Caco-2 (cell line): ENCODE data around the gene CCDC70. TPM values are rescaled to one million over a fixed set of nuclear protein-coding genes. Genes with fewer than 3 reads are reported as not detected.
A peak's percentile ranks its signal among the peaks of the same experiment; 100 is the strongest.

Experiments used
- BruUV-seq: library from RNA; stranded (reverse); fragments of 400-500 nt; replicated peaks from 2 replicates; lab custom pipeline; 2021; lab: Mats Ljungman, UMichigan
- CTCF ChIA-PET: fragments of 300-600 bp; sonication (Branson Sonifier 250); formaldehyde crosslinking; loops from one replicate; lab custom pipeline; 2022; ENCODE audit warnings: antibody characterized with exemption; lab: Charles Lee
- POLR2A ChIA-PET: fragments of 300-600 bp; sonication (Branson Sonifier 250); formaldehyde crosslinking; loops from one replicate; lab custom pipeline; 2022; ENCODE audit warnings: antibody characterized with exemption; lab: Charles Lee
- DNase-seq, 2 experiments: peaks; one replicate each; pipeline versions ENCODE4 v3.0.0 to v3.0.0-alpha.2; 2020 to 2022
- H3K27me3 ChIP-seq: replicated peaks from 2 replicates; pipeline ENCODE4 v1.6.0; 2011; ENCODE audit warnings: low read length; ENCODE audit not compliant: control insufficient read depth, insufficient read depth
- H3K36me3 ChIP-seq: 2 replicates; pipeline ENCODE4 v1.5.1; 2011; ENCODE audit warnings: low read length; ENCODE audit not compliant: control insufficient read depth, insufficient read depth
- H3K4me1 ChIP-seq: fragments of 250-450 bp; sonication (Bioruptor Pico); 2 replicates; pipeline ENCODE4 v1.5.1; 2020; ENCODE audit warnings: mild to moderate bottlenecking
- H3K4me3 ChIP-seq: 2 replicates; pipeline ENCODE4 v1.5.1; 2011; ENCODE audit warnings: low read depth, mild to moderate bottlenecking, control low read depth, low read length
- H3K9me3 ChIP-seq: fragments of 250-450 bp; sonication (Bioruptor Pico); 2 replicates; pipeline ENCODE4 v1.5.1; 2020; ENCODE audit warnings: mild to moderate bottlenecking, moderate library complexity
- H3K27ac Mint-ChIP-seq: one replicate; pipeline ENCODE4 v1.8.0; 2022; ENCODE audit warnings: mixed read lengths; ENCODE audit not compliant: unreplicated experiment
- H3K27me3 Mint-ChIP-seq: one replicate; pipeline ENCODE4 v1.8.0; 2022; ENCODE audit warnings: mixed read lengths; ENCODE audit not compliant: insufficient read depth, unreplicated experiment
- H3K36me3 Mint-ChIP-seq: one replicate; pipeline ENCODE4 v1.8.0; 2022; ENCODE audit warnings: mild to moderate bottlenecking, mixed read lengths; ENCODE audit not compliant: insufficient read depth, unreplicated experiment
- H3K4me1 Mint-ChIP-seq: one replicate; pipeline ENCODE4 v1.8.0; 2022; ENCODE audit warnings: low read depth, mixed read lengths; ENCODE audit not compliant: unreplicated experiment
- H3K4me3 Mint-ChIP-seq: one replicate; pipeline ENCODE4 v1.8.0; 2022; ENCODE audit warnings: mild to moderate bottlenecking, moderate library complexity, mixed read lengths; ENCODE audit not compliant: unreplicated experiment
- H3K9me3 Mint-ChIP-seq: one replicate; pipeline ENCODE4 v1.8.0; 2022; ENCODE audit warnings: mixed read lengths; ENCODE audit not compliant: unreplicated experiment
- intact Hi-C: fragments of 100-400 bp; cut with micrococcal nuclease; formaldehyde crosslinking; loops from one replicate; pipeline ENCODE4 v1.10.0; 2022; ENCODE audit not compliant: unreplicated experiment
- total RNA-seq: library from RNA; stranded (reverse); gene quantifications from 2 replicates; pipeline ENCODE4 v1.2.3, GENCODE V29; 2022
- TF ChIP-seq, protein P1 (sequence below), 2 experiments: fragments of 200-600 bp in 1 of 2; IDR thresholded peaks; 1 replicate in 1 of 2; 2 replicates in 1 of 2; pipeline versions ENCODE4 v1.5.1 to v1.8.0; 2011 to 2022; ENCODE audit warnings: antibody characterized with exemption in 1 of 2, control low read depth in 1 of 2, inconsistent platforms in 1 of 2, low read depth in 1 of 2, low read length in 1 of 2, mild to moderate bottlenecking in 1 of 2, moderate library complexity in 1 of 2; ENCODE audit not compliant: insufficient read depth in 1 of 2, severe bottlenecking in 1 of 2, unreplicated experiment in 1 of 2

The CCDC70 gene
- total RNA-seq, 1 experiment from 2014 or later, result not detected

DNA sequence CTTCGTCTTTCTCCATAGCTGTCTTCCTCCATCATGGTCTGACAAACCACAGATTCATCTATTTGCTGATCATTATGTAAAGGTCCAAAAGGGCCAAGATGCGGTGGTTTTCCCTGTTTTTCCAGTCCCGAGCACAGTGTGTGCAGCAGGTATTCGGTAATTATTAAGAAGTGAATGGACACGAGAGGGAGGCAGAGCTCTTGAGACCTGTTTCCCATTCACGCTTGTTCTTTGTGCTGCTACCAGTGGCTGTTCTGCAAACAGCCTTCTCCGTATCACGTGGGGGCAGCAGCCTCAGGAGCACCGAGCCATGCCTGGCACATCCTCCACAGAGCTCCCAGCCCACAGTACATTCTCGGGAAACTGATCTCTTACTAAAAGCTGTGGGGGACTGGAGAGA, 50.3 kb downstream of the CCDC70 start:
- BruUV-seq, result no TSS peak
- intact Hi-C loops, result loop anchor here (1.0 to 5.0 kb wide), 4 partner anchors 12 to 215 kb away; no protein-coding TSS in a partner anchor
- Histone ChIP-seq H3K4me1 (peaks cover 18% of the 10 kb centered on the region), H3K4me3 (no peak overlapping the region), H3K9me3 (no peaks in the 10 kb centered on the region), H3K27me3 (no peaks in the 10 kb centered on the region), H3K36me3 (no peaks in the 10 kb centered on the region)
- POLR2A ChIA-PET, result no interaction called here
- peaks cover 6% of the 10 kb centered on the region for H3K36me3 Mint-ChIP-seq
- H3K9me3 Mint-ChIP-seq, result no peaks in the 10 kb centered on the region
- no peaks in the 10 kb centered on the region for H3K27me3 Mint-ChIP-seq
- CTCF ChIA-PET, result interaction anchor here (0.9 to 2.4 kb wide), 6 partner anchors 12 to 324 kb away, joined by 3 to 23 read pairs (median 4); partner anchors contain the start of gene NEK5
- TF ChIP-seq, protein P1, sequence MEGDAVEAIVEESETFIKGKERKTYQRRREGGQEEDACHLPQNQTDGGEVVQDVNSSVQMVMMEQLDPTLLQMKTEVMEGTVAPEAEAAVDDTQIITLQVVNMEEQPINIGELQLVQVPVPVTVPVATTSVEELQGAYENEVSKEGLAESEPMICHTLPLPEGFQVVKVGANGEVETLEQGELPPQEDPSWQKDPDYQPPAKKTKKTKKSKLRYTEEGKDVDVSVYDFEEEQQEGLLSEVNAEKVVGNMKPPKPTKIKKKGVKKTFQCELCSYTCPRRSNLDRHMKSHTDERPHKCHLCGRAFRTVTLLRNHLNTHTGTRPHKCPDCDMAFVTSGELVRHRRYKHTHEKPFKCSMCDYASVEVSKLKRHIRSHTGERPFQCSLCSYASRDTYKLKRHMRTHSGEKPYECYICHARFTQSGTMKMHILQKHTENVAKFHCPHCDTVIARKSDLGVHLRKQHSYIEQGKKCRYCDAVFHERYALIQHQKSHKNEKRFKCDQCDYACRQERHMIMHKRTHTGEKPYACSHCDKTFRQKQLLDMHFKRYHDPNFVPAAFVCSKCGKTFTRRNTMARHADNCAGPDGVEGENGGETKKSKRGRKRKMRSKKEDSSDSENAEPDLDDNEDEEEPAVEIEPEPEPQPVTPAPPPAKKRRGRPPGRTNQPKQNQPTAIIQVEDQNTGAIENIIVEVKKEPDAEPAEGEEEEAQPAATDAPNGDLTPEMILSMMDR (IDR thresholded peaks at IDR 0.05; ENCODE audit: insufficient read depth in 1 of 2, low read depth in 1 of 2, low read length in 1 of 2, severe bottlenecking in 1 of 2, unreplicated experiment in 1 of 2), result peak in 1 of 2 experiments; percentile 50
- peak; percentile 69 to 75 for DNase-seq
- H3K27ac Mint-ChIP-seq, result peak overlapping the region; percentile 21
- peak overlapping the region; percentile 13 for H3K4me3 Mint-ChIP-seq
- H3K4me1 Mint-ChIP-seq, result peaks cover 13% of the 10 kb centered on the region

DNA sequence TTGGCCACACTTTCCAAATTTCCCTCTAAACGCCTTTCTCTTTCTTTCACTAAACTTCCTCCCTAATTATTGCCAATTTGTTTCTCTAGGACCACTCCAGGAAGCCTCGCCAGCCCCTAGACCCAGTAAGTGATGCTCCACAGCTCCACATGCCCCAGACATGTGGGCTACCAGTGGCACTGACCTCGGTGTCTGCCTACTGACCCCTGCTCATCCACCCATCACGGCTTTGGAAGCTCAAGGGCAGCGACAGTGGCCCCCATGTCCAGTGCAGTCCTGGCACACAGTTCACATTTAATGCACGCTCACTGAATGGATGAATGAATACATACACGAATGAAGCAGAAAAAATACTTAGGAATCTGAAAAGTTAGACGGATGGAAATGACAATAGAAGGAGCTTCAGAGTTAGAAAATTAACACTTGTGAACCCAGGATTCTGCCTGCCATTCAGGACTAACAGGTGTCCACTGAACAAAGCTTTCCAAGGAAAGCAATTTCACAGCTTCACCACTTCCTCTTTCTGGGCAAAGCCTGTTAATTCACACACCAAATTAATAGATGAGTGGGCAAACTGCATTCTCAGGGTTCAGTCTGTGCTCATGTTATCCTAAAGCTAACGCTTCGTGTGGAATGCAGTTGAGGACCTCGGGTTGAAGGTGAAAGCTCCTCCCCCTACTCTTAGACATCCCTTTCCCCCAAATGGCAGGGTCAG, 50.9 kb downstream of the CCDC70 start:
- H3K27ac Mint-ChIP-seq, result peak overlapping the region; percentile 21
- H3K9me3 Mint-ChIP-seq, result no peaks in the 10 kb centered on the region
- Histone ChIP-seq H3K36me3 (no peaks in the 10 kb centered on the region), H3K4me1 (peaks cover 18% of the 10 kb centered on the region), H3K27me3 (no peaks in the 10 kb centered on the region), H3K4me3 (no peak overlapping the region), H3K9me3 (no peaks in the 10 kb centered on the region)
- BruUV-seq, result no TSS peak
- TF ChIP-seq, protein P1 (IDR thresholded peaks at IDR 0.05; ENCODE audit: insufficient read depth in 1 of 2, low read depth in 1 of 2, low read length in 1 of 2, severe bottlenecking in 1 of 2, unreplicated experiment in 1 of 2), result no peak
- intact Hi-C loops, result loop anchor here (1.0 to 5.0 kb wide), 4 partner anchors 12 to 215 kb away; no protein-coding TSS in a partner anchor
- H3K36me3 Mint-ChIP-seq, result peaks cover 6% of the 10 kb centered on the region
- H3K4me1 Mint-ChIP-seq, result peaks cover 13% of the 10 kb centered on the region
- ChIA-PET POLR2A (interaction anchor here (0.5 kb wide), 1 partner anchor 460 kb away, joined by 3 read pairs; the partner anchor contains the start of gene INTS6), CTCF (interaction anchor here (1.0 to 2.4 kb wide), 4 partner anchors 11 to 216 kb away, joined by 3 to 23 read pairs (median 10); partner anchors contain the start of gene NEK5)
- peak overlapping the region; percentile 13 for H3K4me3 Mint-ChIP-seq
- no peaks in the 10 kb centered on the region for H3K27me3 Mint-ChIP-seq
- peak in 1 of 2 experiments; percentile 10 for DNase-seq

DNA sequence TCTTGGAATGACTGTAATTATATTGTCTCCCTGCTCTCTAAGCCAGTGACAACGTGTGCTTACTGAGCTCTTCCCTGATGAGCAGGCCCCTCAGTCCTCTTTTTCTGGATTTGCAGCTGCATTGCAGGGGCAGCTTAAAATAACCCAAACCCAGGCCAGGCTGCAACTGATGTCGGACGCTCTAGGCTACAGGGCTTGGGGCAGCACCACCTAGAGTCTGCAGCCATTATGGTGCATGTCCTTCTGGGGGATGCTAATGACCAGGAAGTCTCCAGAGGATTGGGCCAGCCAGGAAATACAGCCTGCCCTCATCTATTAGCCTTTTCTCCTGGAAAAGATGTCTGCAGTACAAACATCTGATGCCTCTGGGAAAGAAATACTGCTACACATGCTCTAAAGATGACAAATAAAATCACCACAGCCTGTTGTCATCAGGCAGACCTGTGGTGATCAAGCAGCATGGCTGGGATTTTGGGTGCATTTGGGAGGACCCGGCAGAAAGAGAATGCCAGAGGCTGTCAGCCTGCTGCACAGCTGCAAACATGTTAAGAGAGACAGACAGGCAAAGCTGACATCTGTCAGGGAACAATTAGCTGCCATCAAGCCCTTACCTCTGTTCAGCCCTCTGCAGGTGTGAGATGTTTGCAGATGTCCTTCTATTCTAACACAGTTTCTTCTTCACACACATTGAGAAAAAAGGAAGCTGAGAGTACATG, 51.8 kb downstream of the CCDC70 start:
- H3K27ac Mint-ChIP-seq, result no peak overlapping the region
- H3K36me3 Mint-ChIP-seq, result peaks cover 6% of the 10 kb centered on the region
- Histone ChIP-seq H3K27me3 (no peaks in the 10 kb centered on the region), H3K9me3 (no peaks in the 10 kb centered on the region), H3K4me1 (peaks cover 18% of the 10 kb centered on the region), H3K36me3 (no peaks in the 10 kb centered on the region), H3K4me3 (no peak overlapping the region)
- H3K9me3 Mint-ChIP-seq, result no peaks in the 10 kb centered on the region
- H3K4me3 Mint-ChIP-seq, result no peak overlapping the region
- H3K4me1 Mint-ChIP-seq, result peaks cover 13% of the 10 kb centered on the region
- intact Hi-C loops, result loop anchor here (2.0 to 5.0 kb wide), 2 partner anchors 17 to 84 kb away; no protein-coding TSS in a partner anchor
- TF ChIP-seq, protein P1 (IDR thresholded peaks at IDR 0.05; ENCODE audit: insufficient read depth in 1 of 2, low read depth in 1 of 2, low read length in 1 of 2, severe bottlenecking in 1 of 2, unreplicated experiment in 1 of 2), result peak in 1 of 2 experiments; percentile 21
- H3K27me3 Mint-ChIP-seq, result no peaks in the 10 kb centered on the region
- ChIA-PET POLR2A (interaction anchor here (0.5 kb wide), 1 partner anchor 461 kb away, joined by 3 read pairs; the partner anchor contains the start of gene INTS6), CTCF (interaction anchor here (0.8 to 2.4 kb wide), 4 partner anchors 10 to 215 kb away, joined by 3 to 23 read pairs (median 10); partner anchors contain the start of gene NEK5)
- no TSS peak for BruUV-seq
- peak in 1 of 2 experiments; percentile 32 for DNase-seq
